DMS153 treated with DMSO at 0.1 percent for 48 hours (cell line): ENCODE results near the gene LYST.
"Not testable (repeated sequence)": the region's sequence is repeated elsewhere in the genome, so short reads cannot be mapped to it uniquely, and the experiment has no call there.

Experiments
- DNase-seq: peaks from one replicate; lab custom pipeline; 2025; ENCODE audit not compliant: unreplicated experiment; lab: John Stamatoyannopoulos, UW

LYST gene

GRCh38 chr1:235866205-235866912 is at the start of gene LYST:
Gene LYST (minus strand): TSS chr1:235866906. CDS start chr1:235830417, 36,489 bp downstream.
- no peak for DNase-seq

- not testable (repeated sequence) for DNase-seq
Measured at GRCh38 chr1:235915489-235915888, 48.8 kb upstream of the LYST start.

- DNase-seq: no peak
Measured at GRCh38 chr1:235913311-235913710, 46.6 kb upstream of the LYST start.

GRCh38 chr1:235911876-235912275 is 45.2 kb upstream of the LYST start:
- DNase-seq: no peak

- DNase-seq: no peak
Measured at GRCh38 chr1:235911300-235911662, 44.6 kb upstream of the LYST start.

- no peak for DNase-seq
Measured at GRCh38 chr1:235910357-235911299, 43.9 kb upstream of the LYST start.

- no peak for DNase-seq
Measured at GRCh38 chr1:235908742-235909520, 42.2 kb upstream of the LYST start.

- no peak for DNase-seq
Measured at GRCh38 chr1:235907897-235908240, 41.2 kb upstream of the LYST start.

- no peak for DNase-seq
Measured at GRCh38 chr1:235907187-235907896, 40.6 kb upstream of the LYST start.

GRCh38 chr1:235906436-235906835 is 39.7 kb upstream of the LYST start:
- DNase-seq: no peak

GRCh38 chr1:235903809-235904208 is 37.1 kb upstream of the LYST start:
- DNase-seq: not testable (repeated sequence)

GRCh38 chr1:235902677-235903542 is 36.2 kb upstream of the LYST start:
- DNase-seq: no peak

- no peak for DNase-seq
Measured at GRCh38 chr1:235901461-235901860, 34.8 kb upstream of the LYST start.

GRCh38 chr1:235898126-235898525 is 31.4 kb upstream of the LYST start:
- DNase-seq: no peak

- DNase-seq: no peak
Measured at GRCh38 chr1:235893840-235894239, 27.1 kb upstream of the LYST start.

- DNase-seq: no peak
Measured at GRCh38 chr1:235892734-235893413, 26.2 kb upstream of the LYST start.

GRCh38 chr1:235892202-235892601 is 25.5 kb upstream of the LYST start:
- no peak for DNase-seq

GRCh38 chr1:235888119-235888643 is 21.5 kb upstream of the LYST start:
- no peak for DNase-seq

- no peak for DNase-seq
Measured at GRCh38 chr1:235887676-235888075, 21.0 kb upstream of the LYST start.
